Measurements from ENCODE around the gene CKAP4.

Gene CKAP4

DNA sequence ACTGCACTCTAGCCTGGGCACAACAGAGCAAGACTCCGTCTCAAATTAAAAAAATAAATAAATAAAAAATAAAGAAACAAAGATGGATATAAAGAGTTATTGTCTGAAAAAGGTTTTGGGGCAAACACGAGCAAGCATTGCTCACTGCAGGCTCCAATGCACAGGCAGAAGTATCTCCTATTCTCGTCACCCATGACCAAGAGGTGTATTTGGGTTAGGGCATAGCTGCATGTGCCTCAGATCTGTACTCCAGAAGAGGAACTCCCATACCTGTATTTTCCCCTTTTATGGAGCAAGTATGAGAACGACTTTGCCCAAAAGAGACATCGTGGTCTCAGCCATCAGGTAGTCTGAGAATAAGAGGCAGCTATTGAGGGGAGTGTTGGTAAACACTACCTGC lies 44.5 kb upstream of the CKAP4 start:
- no peaks in the 10 kb centered on the region for H3K9me2 ChIP-seq (replicated peaks; ENCODE audit: insufficient read depth, low read length)
- H3F3A ChIP-seq (ENCODE audit: insufficient read depth, low read length) = no peaks in the 10 kb centered on the region
- no peaks in the 10 kb centered on the region for H3K36me3 ChIP-seq (replicated peaks; ENCODE audit: insufficient read depth, low read length)
- TF ChIP-seq EZH2phosphoT487 (IDR thresholded peaks at IDR 0.05; ENCODE audit: low read length) = no peak
- TF ChIP-seq EZH2 (optimal IDR thresholded peaks at IDR 0.05; ENCODE audit: low read depth, low read length) = no peak
- TF ChIP-seq, protein P1, sequence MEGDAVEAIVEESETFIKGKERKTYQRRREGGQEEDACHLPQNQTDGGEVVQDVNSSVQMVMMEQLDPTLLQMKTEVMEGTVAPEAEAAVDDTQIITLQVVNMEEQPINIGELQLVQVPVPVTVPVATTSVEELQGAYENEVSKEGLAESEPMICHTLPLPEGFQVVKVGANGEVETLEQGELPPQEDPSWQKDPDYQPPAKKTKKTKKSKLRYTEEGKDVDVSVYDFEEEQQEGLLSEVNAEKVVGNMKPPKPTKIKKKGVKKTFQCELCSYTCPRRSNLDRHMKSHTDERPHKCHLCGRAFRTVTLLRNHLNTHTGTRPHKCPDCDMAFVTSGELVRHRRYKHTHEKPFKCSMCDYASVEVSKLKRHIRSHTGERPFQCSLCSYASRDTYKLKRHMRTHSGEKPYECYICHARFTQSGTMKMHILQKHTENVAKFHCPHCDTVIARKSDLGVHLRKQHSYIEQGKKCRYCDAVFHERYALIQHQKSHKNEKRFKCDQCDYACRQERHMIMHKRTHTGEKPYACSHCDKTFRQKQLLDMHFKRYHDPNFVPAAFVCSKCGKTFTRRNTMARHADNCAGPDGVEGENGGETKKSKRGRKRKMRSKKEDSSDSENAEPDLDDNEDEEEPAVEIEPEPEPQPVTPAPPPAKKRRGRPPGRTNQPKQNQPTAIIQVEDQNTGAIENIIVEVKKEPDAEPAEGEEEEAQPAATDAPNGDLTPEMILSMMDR (IDR thresholded peaks at IDR 0.05; ENCODE audit: low read length) = no peak
- no peak overlapping the region for H3K4me3 ChIP-seq (ENCODE audit: low read length)
- H4K20me1 ChIP-seq (ENCODE audit: insufficient read depth, low read length) = no peaks in the 10 kb centered on the region
- no peaks in the 10 kb centered on the region for H3K79me2 ChIP-seq (ENCODE audit: low read length)
- H3K9ac ChIP-seq (ENCODE audit: low read length) = no peak overlapping the region
- no peak overlapping the region for H3K4me2 ChIP-seq (ENCODE audit: low read depth, low read length)
- H2AFZ ChIP-seq (ENCODE audit: low read length) = no peak overlapping the region
- H3K27ac ChIP-seq (ENCODE audit: low read length) = no peak overlapping the region
- H3K4me1 ChIP-seq (ENCODE audit: low read length) = no peaks in the 10 kb centered on the region; the same call in 1 of the 2 replicates
- no peaks in the 10 kb centered on the region for H3K27me3 ChIP-seq (replicated peaks; ENCODE audit: insufficient read depth, low read length)
- DNase-seq = no peak
- no peaks in the 10 kb centered on the region for H3K9me3 ChIP-seq (replicated peaks; ENCODE audit: insufficient read depth, low read length)

DNA sequence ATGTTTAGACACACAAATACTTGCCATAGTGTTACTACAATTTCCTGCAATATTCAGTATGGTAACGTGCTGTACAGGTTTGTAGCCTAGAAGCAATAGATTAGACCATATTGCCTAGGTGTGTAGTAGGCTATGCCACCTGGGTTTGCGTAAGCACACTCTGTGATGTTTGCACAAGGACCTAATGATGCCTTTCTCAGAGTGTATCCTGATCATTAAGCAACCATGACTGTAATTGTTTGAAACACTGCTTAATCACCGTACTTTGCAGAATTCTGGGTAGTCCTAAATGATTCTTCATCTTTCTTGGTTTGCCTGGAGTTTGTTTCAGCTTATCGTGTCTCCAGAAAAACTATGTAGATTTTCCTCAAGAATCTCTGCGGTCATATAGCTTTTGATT lies 43.5 kb upstream of the CKAP4 start:
- no peaks in the 10 kb centered on the region for H3F3A ChIP-seq (ENCODE audit: insufficient read depth, low read length)
- H3K27me3 ChIP-seq (replicated peaks; ENCODE audit: insufficient read depth, low read length) = no peaks in the 10 kb centered on the region
- no peak overlapping the region for H2AFZ ChIP-seq (ENCODE audit: low read length)
- H3K79me2 ChIP-seq (ENCODE audit: low read length) = no peaks in the 10 kb centered on the region
- TF ChIP-seq EZH2 (optimal IDR thresholded peaks at IDR 0.05; ENCODE audit: low read depth, low read length) = no peak
- TF ChIP-seq, protein P1 (IDR thresholded peaks at IDR 0.05; ENCODE audit: low read length) = no peak
- TF ChIP-seq EZH2phosphoT487 (IDR thresholded peaks at IDR 0.05; ENCODE audit: low read length) = no peak
- no peak overlapping the region for H3K27ac ChIP-seq (ENCODE audit: low read length)
- no peak overlapping the region for H3K4me2 ChIP-seq (ENCODE audit: low read depth, low read length)
- no peak overlapping the region for H3K9ac ChIP-seq (ENCODE audit: low read length)
- no peaks in the 10 kb centered on the region for H3K36me3 ChIP-seq (replicated peaks; ENCODE audit: insufficient read depth, low read length)
- H3K4me3 ChIP-seq (ENCODE audit: low read length) = no peak overlapping the region
- no peaks in the 10 kb centered on the region for H3K4me1 ChIP-seq (ENCODE audit: low read length)
- no peaks in the 10 kb centered on the region for H4K20me1 ChIP-seq (ENCODE audit: insufficient read depth, low read length)
- no peak for DNase-seq
- no peaks in the 10 kb centered on the region for H3K9me2 ChIP-seq (replicated peaks; ENCODE audit: insufficient read depth, low read length)
- no peaks in the 10 kb centered on the region for H3K9me3 ChIP-seq (replicated peaks; ENCODE audit: insufficient read depth, low read length)

- Histone ChIP-seq H3K79me2 (ENCODE audit: low read length) (no peaks in the 10 kb centered on the region), H3K4me2 (ENCODE audit: low read depth, low read length) (no peak overlapping the region), H3K9me2 (replicated peaks; ENCODE audit: insufficient read depth, low read length) (no peaks in the 10 kb centered on the region), H3K9me3 (replicated peaks; ENCODE audit: insufficient read depth, low read length) (no peaks in the 10 kb centered on the region), H2AFZ (ENCODE audit: low read length) (no peak overlapping the region), H3F3A (ENCODE audit: insufficient read depth, low read length) (no peaks in the 10 kb centered on the region), H3K27ac (ENCODE audit: low read length) (no peak overlapping the region), H3K9ac (ENCODE audit: low read length) (no peak overlapping the region), H3K36me3 (replicated peaks; ENCODE audit: insufficient read depth, low read length) (no peaks in the 10 kb centered on the region), H3K4me3 (ENCODE audit: low read length) (no peak overlapping the region), H3K27me3 (replicated peaks; ENCODE audit: insufficient read depth, low read length) (no peaks in the 10 kb centered on the region), H3K4me1 (ENCODE audit: low read length) (no peaks in the 10 kb centered on the region), H4K20me1 (ENCODE audit: insufficient read depth, low read length) (no peaks in the 10 kb centered on the region)
- TF ChIP-seq EZH2 (optimal IDR thresholded peaks at IDR 0.05; ENCODE audit: low read depth, low read length) (no peak), EZH2phosphoT487 (IDR thresholded peaks at IDR 0.05; ENCODE audit: low read length) (no peak)
- TF ChIP-seq, protein P1 (IDR thresholded peaks at IDR 0.05; ENCODE audit: low read length) = no peak
- no peak for DNase-seq
Measured at GRCh38 chr12:106290666-106291065, 42.8 kb upstream of the CKAP4 start.
